ENCODE results near the gene PSENEN.
"Not testable (repeated sequence)": the region's sequence is repeated elsewhere in the genome, so short reads cannot be mapped to it uniquely, and the experiment has no call there.

The PSENEN gene

DNA sequence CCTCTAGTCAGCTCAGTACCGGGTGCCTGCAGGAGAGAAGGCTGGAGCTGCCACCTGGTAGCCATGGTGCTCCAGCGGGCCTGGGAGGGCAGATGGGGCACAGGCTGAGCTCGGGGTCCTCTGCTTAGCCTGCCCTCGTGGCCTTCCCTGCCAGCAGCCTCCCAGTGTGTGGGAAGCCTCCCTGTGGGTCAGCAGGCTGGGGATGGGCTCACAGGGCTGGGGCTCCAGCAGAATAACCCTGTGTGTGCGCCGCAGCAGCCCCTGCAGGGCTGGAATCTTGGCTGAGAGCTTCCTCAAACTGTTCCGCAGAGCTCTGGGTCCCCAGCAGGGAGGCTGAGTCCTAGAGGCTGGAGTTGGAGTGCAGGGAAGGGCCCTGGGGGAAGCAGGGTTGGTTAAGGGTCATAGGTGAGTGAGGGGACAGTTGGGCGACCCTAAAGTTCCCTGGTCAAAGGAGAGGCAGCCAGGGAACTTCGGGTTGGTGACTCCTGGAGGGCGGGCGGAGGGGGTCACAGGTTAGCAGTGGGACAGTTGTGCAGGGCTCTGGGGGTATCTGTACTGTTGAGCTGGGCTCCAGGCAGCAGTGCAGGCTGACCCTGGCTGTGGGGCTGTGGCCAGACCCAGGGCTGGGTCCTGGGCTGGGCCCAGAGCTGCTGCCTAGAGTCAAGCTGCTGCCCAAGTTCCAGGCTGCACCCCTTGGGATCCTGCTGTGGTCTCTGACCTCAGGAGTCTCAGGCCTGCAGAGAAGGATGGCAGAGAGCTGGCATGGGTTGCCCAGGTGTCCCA, 43.9 kb downstream of the PSENEN start:
- Histone ChIP-seq H3K27me3 (ENCODE audit: control insufficient read depth in 1 of 2, insufficient read depth in 2 of 2, low read length in 2 of 2) (no peaks in the 10 kb centered on the region), H3K9ac (ENCODE audit: low read depth in 1 of 2, low read length in 2 of 2) (no peak overlapping the region), H3K4me1 (ENCODE audit: control insufficient read depth in 1 of 2, insufficient read depth in 2 of 2, low read length in 2 of 2) (no peaks in the 10 kb centered on the region), H3K4me3 (ENCODE audit: low read depth in 1 of 2, low read length in 2 of 2) (no peak overlapping the region), H3K36me3 (ENCODE audit: control insufficient read depth in 1 of 2, insufficient read depth in 2 of 2, low read length in 2 of 2) (no peaks in the 10 kb centered on the region), H3K9me3 (ENCODE audit: control insufficient read depth in 1 of 2, low read length in 2 of 2) (no peaks in the 10 kb centered on the region), H3K27ac (ENCODE audit: low read depth, low read length) (no peak overlapping the region)

DNA sequence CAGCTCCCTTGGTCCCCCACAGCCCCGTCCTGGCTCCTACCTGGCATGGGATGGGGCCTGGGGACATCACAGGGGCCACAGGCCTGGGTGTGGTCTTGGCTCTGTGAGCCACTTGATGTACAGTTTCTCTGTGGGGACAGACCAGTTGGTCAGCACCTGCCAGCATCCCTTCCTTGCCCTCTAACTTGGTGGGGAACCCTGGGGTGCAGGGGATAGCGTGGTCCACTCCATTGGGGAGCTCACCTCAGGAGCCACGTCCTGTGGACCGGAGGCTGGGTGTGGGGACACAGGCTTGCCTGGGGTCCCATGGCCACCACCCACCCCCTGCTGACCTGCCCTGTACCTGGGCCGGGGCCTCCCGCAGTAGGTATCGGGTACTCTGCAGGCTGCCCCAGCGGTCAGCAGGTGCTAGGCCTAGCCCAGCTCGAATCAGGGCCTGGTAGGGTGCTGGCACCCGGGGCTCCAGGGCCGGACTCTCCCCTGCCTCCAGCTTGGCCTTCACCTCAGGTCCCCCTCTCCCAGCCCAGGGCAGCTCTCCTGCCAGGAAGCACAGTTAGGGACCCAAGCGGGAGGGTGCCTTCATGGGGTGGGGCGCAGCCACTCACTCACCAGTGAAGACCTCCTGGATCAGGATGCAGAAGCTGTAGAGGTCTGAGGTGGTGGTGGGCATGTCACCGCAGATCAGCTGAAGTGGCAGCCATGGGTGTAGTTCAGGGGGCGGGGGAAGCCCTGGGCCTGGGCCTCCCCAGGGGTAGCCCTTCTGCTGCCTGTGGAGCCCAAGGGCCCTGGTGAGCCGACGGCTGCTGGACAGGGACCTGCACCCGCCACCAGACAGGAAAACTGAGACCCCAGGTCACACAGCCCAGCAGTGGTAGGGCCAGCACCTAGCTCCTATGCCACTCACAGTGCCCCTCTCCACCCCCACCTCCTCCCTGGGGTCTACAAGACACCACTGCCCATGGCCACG, 44.8 kb downstream of the PSENEN start:
- Histone ChIP-seq H3K4me3 (ENCODE audit: low read depth in 1 of 2, low read length in 2 of 2) (no peak overlapping the region), H3K9me3 (ENCODE audit: control insufficient read depth in 1 of 2, low read length in 2 of 2) (no peaks in the 10 kb centered on the region), H3K9ac (ENCODE audit: low read depth in 1 of 2, low read length in 2 of 2) (no peak overlapping the region), H3K36me3 (ENCODE audit: control insufficient read depth in 1 of 2, insufficient read depth in 2 of 2, low read length in 2 of 2) (no peaks in the 10 kb centered on the region), H3K27ac (ENCODE audit: low read depth, low read length) (no peak overlapping the region), H3K4me1 (ENCODE audit: control insufficient read depth in 1 of 2, insufficient read depth in 2 of 2, low read length in 2 of 2) (no peaks in the 10 kb centered on the region), H3K27me3 (ENCODE audit: control insufficient read depth in 1 of 2, insufficient read depth in 2 of 2, low read length in 2 of 2) (no peaks in the 10 kb centered on the region)

DNA sequence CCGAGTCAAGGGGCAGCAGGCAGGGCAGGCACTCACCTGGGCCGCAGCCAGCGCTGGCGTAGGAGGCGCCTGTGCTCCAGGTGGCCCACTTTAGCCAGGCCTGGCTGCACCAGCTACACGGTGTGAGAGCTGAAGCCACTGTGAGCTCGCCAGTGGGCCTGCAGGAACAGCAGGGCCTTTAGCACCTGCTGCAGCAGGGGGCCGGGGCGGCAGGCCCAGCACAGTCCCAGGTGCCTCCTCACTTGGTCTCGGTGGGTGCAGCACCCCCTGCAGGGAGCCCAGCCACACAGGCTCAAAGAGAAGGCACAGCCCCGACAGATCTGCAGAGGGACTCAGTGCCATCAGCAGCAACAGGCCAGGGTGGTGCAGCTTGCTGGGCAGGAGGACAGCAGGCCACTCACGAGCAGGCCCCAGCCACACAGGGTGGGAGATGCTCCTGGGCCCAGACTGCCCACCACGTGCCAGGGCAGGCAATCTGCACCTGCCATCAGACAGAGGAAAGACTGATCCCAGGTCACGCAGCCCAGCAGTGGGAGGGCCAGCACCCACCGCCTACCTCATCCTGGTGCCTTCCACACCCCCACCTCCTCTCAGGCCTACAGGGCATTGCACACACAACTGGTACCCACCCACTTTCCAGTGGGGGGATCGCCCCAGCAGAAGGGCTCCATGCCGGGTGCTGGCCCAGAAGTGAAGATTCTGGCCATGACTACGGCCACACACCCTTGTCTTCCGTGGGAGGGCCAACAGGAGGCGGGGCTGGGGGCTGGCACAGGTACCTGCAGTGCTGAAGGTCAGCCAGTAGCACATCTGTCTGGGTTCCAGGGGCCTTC, 45.7 kb downstream of the PSENEN start:
- no peaks in the 10 kb centered on the region for H3K4me1 ChIP-seq (ENCODE audit: control insufficient read depth in 1 of 2, insufficient read depth in 2 of 2, low read length in 2 of 2)
- H3K27ac ChIP-seq (ENCODE audit: low read depth, low read length): no peak overlapping the region
- no peaks in the 10 kb centered on the region for H3K27me3 ChIP-seq (ENCODE audit: control insufficient read depth in 1 of 2, insufficient read depth in 2 of 2, low read length in 2 of 2)
- no peak overlapping the region for H3K4me3 ChIP-seq (ENCODE audit: low read depth in 1 of 2, low read length in 2 of 2)
- no peaks in the 10 kb centered on the region for H3K36me3 ChIP-seq (ENCODE audit: control insufficient read depth in 1 of 2, insufficient read depth in 2 of 2, low read length in 2 of 2)
- H3K9ac ChIP-seq (ENCODE audit: low read depth in 1 of 2, low read length in 2 of 2): no peak overlapping the region
- no peaks in the 10 kb centered on the region for H3K9me3 ChIP-seq (ENCODE audit: control insufficient read depth in 1 of 2, low read length in 2 of 2)

DNA sequence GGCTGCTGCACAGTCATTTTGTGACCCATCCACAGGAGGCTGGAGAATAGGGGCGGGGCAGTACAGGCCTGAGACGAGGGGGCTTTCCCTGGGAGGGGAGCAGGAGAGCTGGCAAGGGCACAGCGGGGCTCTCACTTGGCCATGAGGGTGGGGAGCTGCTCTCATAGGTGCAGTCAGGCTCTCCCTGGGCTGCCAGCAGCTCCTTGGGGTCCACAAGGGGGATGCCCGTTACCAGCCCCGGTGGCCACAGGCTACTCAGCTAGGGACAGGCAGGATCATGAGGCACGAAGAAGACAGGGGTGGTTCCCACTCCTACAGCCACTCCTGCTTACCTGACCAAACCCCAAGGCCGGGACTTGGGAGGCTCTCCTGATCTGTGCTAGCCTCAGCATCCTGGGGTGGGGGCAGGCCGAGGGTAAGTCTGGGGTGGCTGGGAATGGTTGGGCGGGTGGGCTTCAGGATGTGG, 46.4 kb downstream of the PSENEN start:
- H3K4me3 ChIP-seq (ENCODE audit: low read depth in 1 of 2, low read length in 2 of 2): no peak overlapping the region
- H3K9me3 ChIP-seq (ENCODE audit: control insufficient read depth in 1 of 2, low read length in 2 of 2): no peaks in the 10 kb centered on the region
- H3K4me1 ChIP-seq (ENCODE audit: control insufficient read depth in 1 of 2, insufficient read depth in 2 of 2, low read length in 2 of 2): no peaks in the 10 kb centered on the region
- no peak overlapping the region for H3K27ac ChIP-seq (ENCODE audit: low read depth, low read length)
- no peak overlapping the region for H3K9ac ChIP-seq (ENCODE audit: low read depth in 1 of 2, low read length in 2 of 2)
- H3K27me3 ChIP-seq (ENCODE audit: control insufficient read depth in 1 of 2, insufficient read depth in 2 of 2, low read length in 2 of 2): peaks cover 0 to 6% of the 10 kb centered on the region in 2 donors
- no peaks in the 10 kb centered on the region for H3K36me3 ChIP-seq (ENCODE audit: control insufficient read depth in 1 of 2, insufficient read depth in 2 of 2, low read length in 2 of 2)

DNA sequence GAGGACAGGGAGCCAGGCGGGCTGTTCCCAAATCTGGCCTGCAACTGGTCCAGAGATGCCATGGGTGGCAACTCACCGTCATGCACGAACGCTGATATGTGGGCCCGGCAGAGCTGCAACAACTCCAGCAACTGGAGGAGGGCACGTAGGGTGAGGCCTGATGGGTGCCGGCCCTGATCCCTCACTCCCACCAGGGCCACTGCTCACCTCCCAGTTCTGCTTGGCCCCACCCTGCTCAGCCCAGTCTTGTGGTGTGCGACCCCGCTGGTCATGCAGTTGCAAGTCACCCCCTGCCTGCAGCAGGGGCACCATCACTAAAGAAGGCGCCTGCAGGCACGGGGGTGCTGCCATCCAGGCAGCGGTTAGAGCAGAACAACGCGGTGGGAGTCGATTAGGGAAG, 46.9 kb downstream of the PSENEN start:
- H3K4me1 ChIP-seq (ENCODE audit: control insufficient read depth in 1 of 2, insufficient read depth in 2 of 2, low read length in 2 of 2): no peaks in the 10 kb centered on the region
- H3K9me3 ChIP-seq (ENCODE audit: control insufficient read depth in 1 of 2, low read length in 2 of 2): no peaks in the 10 kb centered on the region
- H3K36me3 ChIP-seq (ENCODE audit: control insufficient read depth in 1 of 2, insufficient read depth in 2 of 2, low read length in 2 of 2): no peaks in the 10 kb centered on the region
- peaks cover 1 to 9% of the 10 kb centered on the region in 2 donors for H3K27me3 ChIP-seq (ENCODE audit: control insufficient read depth in 1 of 2, insufficient read depth in 2 of 2, low read length in 2 of 2)
- no peak overlapping the region for H3K27ac ChIP-seq (ENCODE audit: low read depth, low read length)
- H3K9ac ChIP-seq (ENCODE audit: low read depth in 1 of 2, low read length in 2 of 2): no peak overlapping the region
- H3K4me3 ChIP-seq (ENCODE audit: low read depth in 1 of 2, low read length in 2 of 2): no peak overlapping the region

DNA sequence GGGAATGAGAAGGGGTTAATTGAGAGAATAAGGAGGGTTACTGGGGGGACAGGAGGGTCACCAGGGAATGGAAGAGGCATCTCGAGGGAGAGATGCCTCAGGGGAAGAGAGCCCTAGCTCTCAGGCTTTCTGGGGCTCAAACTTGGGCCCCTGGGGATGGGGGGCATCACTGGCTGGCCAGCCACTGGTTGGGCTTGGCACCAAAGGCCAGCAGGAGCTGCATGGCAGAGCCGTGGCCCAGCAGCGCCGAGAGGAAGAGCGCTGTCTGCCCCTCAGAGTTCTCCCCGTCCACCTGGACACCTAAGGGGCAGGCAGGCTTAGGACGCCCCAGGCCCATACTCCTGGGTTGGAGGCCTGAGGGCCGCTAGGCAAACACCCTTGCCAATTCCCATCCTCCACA, 47.4 kb downstream of the PSENEN start:
- Histone ChIP-seq H3K4me1 (ENCODE audit: control insufficient read depth in 1 of 2, insufficient read depth in 2 of 2, low read length in 2 of 2) (no peaks in the 10 kb centered on the region), H3K9ac (ENCODE audit: low read depth in 1 of 2, low read length in 2 of 2) (no peak overlapping the region), H3K9me3 (ENCODE audit: control insufficient read depth in 1 of 2, low read length in 2 of 2) (no peaks in the 10 kb centered on the region), H3K27me3 (ENCODE audit: control insufficient read depth in 1 of 2, insufficient read depth in 2 of 2, low read length in 2 of 2) (peaks cover 7 to 13% of the 10 kb centered on the region in 2 donors), H3K4me3 (ENCODE audit: low read depth in 1 of 2, low read length in 2 of 2) (no peak overlapping the region), H3K36me3 (ENCODE audit: control insufficient read depth in 1 of 2, insufficient read depth in 2 of 2, low read length in 2 of 2) (no peaks in the 10 kb centered on the region), H3K27ac (ENCODE audit: low read depth, low read length) (no peak overlapping the region)

DNA sequence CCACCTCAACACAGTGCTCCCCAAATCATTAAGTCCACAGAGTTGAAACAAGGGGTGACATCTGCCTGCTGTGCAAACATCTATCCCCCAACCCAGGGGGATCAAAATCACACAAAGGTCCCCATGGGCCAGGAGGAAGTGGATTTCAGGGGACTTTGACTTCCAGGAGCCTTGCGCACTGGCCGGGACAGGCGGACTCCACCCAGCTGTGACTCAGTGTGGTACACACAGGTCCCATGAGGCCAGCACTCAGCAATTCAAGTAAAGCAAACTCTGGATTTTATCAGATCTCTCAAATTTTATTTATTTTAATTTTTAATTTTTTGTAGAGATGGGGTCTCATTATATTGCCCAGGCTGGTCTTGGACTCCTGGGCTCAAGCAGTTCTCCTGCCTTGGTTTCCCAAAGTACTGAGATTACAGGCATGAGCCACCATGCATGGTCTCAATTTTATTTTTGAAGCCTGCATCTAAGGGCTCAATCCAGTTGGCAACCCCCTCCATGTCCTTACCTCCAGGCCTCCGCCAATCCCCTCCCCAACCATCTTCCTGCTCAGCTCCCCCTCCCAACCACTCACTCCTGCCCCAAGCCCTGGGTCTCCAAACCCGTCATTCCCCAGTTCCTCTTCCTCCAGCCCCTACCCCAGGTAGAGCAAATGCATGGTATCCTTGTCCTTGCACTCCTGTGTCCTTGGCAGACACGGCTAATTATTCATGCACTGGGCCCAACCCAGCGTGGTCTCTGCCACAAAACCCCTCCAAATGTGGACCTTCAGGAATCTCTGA, 48.1 kb downstream of the PSENEN start:
- Histone ChIP-seq H3K4me3 (ENCODE audit: low read depth in 1 of 2, low read length in 2 of 2) (no peak overlapping the region), H3K27me3 (ENCODE audit: control insufficient read depth in 1 of 2, insufficient read depth in 2 of 2, low read length in 2 of 2) (peaks cover 7 to 14% of the 10 kb centered on the region in 2 donors), H3K9me3 (ENCODE audit: control insufficient read depth in 1 of 2, low read length in 2 of 2) (no peaks in the 10 kb centered on the region), H3K9ac (ENCODE audit: low read depth in 1 of 2, low read length in 2 of 2) (no peak overlapping the region), H3K36me3 (ENCODE audit: control insufficient read depth in 1 of 2, insufficient read depth in 2 of 2, low read length in 2 of 2) (no peaks in the 10 kb centered on the region), H3K27ac (ENCODE audit: low read depth, low read length) (no peak overlapping the region), H3K4me1 (ENCODE audit: control insufficient read depth in 1 of 2, insufficient read depth in 2 of 2, low read length in 2 of 2) (no peaks in the 10 kb centered on the region)

DNA sequence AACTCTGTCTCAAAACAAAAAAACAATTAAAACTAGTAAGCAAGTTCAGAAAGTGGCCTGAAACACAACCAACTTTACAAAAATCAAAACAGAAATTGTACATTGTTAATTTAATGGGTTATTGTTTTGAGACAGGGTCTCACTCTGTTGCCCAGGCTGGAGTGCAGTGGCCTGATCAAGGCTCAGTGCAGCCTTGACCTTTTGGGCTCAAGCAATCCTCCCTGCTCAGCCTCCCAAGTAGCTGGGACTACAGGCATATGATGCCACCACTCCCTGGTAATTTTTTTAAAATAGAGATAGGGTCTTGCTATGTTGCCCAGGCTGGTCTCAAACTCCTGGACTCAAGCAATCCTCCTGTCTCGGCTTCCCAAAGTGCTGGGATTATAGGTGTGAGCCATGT, 50.1 kb downstream of the PSENEN start:
- H3K9ac ChIP-seq (ENCODE audit: low read depth in 1 of 2, low read length in 2 of 2); H3K4me3 ChIP-seq (ENCODE audit: low read depth in 1 of 2, low read length in 2 of 2); H3K36me3 ChIP-seq (ENCODE audit: control insufficient read depth in 1 of 2, insufficient read depth in 2 of 2, low read length in 2 of 2); H3K9me3 ChIP-seq (ENCODE audit: control insufficient read depth in 1 of 2, low read length in 2 of 2); H3K27ac ChIP-seq (ENCODE audit: low read depth, low read length); H3K4me1 ChIP-seq (ENCODE audit: control insufficient read depth in 1 of 2, insufficient read depth in 2 of 2, low read length in 2 of 2): not testable (repeated sequence)
- H3K27me3 ChIP-seq (ENCODE audit: control insufficient read depth in 1 of 2, insufficient read depth in 2 of 2, low read length in 2 of 2): peaks cover 7 to 14% of the 10 kb centered on the region in 2 donors

Data from duodenal mucosa (tissue), 2 donors.